AG08396 (cell line): ENCODE data around the gene GOLGA6C.
"Not testable (repeated sequence)": the region's sequence is repeated elsewhere in the genome, so short reads cannot be mapped to it uniquely, and the experiment has no call there.

Experiments
- DNase-seq: peaks from one replicate; pipeline ENCODE4 v3.0.0; 2012; ENCODE audit warnings: low spot score, mixed read lengths

Gene GOLGA6C

DNA sequence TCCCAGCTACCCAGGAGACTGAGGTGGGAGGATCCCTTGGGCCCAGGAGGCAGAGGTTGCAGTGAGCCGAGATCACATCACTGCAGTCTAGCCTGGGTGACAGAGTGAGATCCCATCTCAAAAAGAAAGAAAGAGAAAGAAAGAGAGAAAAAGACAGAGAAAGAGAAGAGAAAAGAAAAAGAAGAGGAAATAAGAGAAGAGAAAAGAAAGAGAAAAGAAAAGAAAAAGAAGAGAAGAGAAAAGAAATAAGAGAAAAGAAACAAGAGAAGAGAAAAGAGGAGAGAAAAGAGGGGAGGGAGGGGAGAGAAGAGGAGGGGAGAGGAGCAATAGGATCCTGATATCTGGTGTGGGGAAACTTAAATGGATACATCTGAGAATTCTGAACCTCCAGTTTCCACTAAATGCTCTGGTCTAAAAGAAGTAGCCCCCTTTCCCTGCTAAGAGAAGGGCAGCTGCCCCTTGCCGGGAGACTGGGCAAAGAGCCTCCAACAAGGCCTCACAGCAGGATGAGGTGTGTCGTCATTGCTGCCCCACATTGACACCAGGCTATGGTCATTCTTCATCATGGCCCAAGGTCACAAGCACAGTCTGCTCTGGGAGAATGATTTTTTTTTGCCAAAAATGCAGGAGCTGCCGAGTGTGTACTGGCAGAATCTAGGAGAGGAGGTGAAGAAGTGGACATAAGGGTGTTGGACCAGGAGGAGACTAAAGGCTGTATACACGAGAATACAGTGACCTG, 56.6 kb downstream of the GOLGA6C start:
- no peak for DNase-seq

DNA sequence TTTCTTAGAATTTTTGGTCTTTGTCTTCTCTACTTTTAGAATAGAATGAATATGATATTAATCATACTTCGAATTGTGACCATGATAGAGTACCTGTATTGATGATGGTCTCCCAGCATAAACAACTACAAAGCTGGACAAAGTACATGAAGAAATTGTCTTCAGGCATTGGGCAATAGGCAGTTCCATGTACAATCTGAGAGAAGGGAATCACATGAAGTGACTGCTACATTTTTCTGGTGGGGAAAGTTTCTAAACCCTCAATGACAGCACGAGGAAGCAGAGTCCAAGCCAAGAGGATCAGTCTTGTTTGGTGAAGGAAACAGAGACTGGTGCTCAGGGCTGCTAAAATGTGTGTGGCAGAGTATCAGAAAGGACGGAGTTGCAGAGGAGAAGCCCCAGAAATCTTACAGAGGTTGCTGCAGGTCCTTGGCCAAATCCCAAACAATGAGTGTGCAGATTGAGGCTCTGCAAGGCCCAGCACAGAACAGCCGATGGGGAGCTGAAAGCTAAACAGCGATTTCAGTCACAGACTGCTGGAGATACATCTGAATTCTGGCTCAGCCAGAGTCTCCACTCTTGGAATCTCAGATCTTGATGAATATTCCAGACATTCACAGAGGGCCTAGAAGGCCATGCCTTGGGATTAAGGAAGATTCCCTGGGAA, 61.2 kb downstream of the GOLGA6C start:
- not testable (repeated sequence) for DNase-seq
